Inferior parietal cortex (tissue), 1 donor: Measurements from ENCODE around the gene GSTO2.

Experiments used
- DNase-seq: peaks from one replicate; pipeline ENCODE4 v3.0.0-alpha.2; 2016; ENCODE audit errors: extremely low spot score

The GSTO2 gene

DNA sequence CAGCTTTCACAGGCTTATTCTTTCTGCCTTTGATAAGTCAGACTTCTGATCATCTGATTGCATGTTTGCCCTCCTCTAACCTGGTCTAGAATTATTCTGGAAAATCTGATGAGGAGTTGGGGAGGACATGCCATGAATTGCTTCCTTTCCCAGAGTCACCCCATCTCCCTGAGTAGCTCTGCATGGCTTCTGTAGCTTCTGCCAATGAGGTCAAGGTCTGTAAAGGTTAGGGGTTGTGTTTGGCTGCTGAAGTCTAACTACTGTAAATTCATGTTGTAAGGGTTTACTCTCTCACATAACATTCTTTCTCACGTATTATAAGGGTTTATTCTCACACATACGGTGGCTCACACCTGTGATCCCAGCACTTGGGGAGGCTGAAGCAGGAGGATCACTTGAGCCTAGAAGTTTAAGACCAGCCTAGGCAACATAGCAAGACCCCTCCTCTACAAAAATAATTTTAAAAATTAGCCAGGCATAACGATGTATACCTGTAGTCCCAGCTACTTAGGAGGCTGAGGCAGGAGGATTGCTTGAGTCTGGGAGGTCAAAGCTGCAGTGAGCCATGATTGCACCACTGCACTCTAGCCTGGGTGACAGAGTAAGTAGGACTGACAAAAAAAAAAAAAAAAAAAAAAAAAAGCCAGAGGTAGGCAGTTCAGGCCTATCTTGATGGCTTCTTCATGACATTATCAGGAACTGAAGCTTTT is 10.7 kb downstream of the GSTO2 start:
- no peak for DNase-seq

DNA sequence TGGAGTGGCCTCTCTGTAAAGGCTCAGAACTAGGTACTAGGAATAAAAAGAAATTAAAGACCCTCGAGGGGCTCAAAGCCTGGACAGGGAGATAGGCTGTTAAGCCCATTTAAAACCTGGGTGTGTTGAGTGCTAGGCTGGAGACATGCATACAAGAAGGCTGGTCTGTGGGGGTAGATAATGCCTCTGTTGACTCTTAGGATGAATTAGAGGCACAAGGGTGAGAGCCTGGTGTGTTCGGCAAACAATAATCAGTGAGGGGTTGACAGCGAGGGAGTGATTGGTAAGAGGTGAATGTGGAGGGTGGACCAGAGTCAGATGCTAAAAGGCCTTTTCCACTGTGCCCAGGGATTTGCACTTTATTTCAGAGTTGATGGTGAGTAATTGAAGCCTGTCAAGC is 12.7 kb downstream of the GSTO2 start:
- DNase-seq: no peak

DNA sequence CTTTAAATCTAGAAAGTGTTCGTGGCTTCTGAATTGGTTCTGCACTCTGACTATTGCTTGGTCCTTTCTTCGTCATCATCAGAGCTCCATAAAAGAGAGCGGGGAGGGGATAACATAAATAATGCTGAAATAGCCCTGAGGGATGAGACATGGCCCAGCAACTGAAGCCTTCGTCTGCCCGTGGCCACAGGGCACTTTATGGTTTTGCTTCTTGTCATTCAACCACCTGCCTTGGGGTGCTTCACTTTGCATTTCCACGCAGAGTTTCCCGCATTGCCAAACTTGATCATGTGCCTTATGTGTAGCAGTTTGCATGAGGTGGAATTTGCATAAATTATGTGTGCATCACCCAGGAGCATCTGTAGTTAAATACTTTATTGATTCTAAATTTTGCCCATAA is 15.9 kb downstream of the GSTO2 start:
- DNase-seq: no peak

DNA sequence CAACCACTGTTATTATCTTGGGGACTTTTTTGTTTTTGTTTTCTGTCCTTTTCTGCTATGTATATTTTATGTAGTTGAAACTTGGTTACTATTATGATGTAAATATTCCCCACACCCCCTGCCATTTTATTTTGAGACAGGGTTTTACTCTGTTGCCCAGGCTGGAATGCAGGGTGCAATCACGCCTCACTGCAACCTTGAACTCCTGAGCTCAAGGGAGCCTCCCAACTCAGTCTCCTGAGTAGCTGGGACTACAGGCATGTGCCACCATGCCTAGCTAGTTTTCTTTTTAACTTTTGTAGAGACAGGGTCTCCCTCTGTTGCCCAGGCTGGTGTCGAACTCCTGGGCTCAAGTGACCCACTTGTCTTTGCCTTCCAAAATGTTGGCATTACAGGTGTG is 18.0 kb downstream of the GSTO2 start:
- DNase-seq: no peak

DNA sequence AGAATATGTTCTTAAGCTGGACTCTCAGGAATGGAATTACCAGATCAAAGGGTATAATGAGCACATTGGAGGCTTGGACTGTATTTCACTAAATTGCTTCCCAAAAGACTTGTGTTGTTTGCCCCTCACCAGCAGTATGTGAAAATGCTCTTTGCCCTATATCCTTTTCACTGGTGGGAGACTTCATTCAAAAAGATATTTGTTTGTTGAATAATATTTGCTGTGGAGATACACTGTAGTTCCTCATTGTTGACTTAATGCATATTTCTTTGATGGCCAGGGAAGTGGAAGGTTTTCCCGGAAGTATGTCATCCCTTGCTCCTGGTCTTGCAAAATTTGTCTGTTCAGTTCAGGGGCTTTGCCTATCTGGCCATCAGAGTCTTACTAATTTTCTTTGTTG is 19.4 kb downstream of the GSTO2 start:
- DNase-seq: no peak

DNA sequence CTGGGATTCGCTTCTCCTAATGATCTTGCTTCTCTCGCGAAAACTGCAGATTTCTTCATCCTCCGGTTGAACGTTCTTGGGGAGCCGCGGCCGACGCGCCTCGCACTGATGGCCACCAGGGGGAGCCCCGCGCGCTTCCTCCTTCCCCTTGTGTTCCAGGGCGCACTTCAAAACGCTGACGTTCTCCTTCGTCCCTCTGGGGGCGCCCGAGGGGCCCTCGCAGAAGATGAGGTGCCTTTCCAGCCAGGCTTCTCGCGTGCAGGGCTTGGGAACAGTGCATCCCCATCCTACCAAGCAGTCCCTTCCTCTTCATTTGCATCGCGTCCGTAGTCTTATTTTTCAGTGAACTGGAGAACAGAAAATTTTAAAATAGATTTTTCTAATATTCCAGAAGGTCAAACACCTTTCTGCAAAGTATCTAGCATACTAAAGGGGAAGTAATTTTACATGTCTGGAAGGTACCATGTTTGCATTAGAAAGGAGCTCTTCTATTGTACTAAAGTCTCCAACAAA is 22.5 kb downstream of the GSTO2 start:
- DNase-seq: peak; percentile 91

DNA sequence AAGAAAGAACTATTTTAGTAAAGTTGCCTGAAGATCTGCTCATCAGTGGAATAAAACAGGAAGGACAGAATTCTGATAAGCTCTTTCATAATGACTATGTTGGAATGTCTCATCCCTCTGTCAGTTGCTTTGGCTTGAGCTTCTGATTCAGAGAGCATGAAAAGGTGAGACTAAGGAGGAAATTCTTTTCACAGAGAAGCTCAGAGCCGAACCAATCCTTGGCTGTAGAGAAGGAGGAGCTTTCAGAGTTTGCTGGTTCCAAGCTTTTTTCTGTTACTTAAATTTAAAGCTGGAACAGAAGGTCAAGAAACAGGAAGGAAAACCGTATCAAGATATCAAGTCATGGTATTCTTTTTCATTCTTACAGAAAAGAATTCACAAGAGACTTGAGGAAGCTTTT is 24.0 kb downstream of the GSTO2 start:
- no peak for DNase-seq

DNA sequence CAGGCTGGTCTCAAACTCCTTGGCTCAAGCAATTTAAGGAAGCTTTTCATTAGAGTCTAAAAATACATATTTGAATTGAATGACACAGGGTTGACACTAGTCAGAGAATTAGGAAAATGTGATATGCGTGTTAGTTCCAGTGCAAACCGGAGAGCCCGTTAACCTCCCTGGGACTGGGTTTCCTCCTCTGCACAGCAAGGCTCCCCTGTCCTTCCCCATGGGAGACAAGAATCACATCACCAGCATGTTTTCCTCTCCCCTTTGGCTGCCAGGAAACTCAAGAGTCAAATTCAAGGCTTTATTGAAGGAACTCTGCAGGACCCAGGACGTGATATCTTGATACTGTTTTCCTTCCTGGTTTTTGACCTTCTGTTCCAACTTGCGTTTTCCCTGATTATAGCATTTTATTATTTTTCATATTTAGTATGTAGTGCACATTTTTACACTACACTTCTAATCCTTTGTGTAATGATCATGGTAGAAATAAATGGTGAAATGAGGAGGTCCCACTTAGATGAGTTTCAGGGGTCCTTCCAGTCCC is 24.9 kb downstream of the GSTO2 start:
- no peak for DNase-seq

DNA sequence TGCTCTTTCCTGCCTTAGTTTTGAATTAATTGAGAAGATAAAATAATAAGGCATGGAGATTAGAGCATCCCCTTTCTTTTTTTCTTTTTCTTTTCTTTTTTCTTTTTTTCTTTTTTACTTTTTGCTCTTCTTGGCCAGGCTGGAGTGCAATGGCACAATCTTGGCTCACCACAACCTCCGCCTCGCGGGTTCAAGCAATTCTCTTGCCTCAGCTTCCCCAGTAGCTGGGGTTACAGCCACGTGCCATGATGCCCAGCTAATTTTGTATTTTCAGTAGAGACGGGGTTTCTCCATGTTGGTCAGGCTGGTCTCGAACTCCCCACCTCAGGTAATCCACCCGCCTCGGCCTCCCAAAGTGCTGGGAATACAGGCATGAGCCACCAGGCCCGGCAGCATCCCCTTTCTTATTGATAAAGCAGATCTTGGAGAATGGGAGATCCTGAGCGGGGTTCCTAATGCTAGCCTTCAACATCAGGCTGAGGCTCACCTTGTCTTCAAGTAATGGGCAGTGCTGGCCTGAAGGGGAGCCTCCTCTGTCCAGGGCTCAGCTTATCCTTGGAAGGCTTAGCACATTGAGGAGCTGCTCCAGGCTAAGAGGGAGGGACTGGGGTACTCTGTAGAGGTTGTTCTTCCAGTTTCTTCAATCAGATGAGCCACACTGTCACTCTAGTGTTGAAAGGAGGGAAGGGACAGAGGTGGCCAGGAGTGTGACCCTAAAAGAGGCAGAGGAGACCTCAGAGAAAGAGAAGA is 27.9 kb downstream of the GSTO2 start:
- DNase-seq: no peak

DNA sequence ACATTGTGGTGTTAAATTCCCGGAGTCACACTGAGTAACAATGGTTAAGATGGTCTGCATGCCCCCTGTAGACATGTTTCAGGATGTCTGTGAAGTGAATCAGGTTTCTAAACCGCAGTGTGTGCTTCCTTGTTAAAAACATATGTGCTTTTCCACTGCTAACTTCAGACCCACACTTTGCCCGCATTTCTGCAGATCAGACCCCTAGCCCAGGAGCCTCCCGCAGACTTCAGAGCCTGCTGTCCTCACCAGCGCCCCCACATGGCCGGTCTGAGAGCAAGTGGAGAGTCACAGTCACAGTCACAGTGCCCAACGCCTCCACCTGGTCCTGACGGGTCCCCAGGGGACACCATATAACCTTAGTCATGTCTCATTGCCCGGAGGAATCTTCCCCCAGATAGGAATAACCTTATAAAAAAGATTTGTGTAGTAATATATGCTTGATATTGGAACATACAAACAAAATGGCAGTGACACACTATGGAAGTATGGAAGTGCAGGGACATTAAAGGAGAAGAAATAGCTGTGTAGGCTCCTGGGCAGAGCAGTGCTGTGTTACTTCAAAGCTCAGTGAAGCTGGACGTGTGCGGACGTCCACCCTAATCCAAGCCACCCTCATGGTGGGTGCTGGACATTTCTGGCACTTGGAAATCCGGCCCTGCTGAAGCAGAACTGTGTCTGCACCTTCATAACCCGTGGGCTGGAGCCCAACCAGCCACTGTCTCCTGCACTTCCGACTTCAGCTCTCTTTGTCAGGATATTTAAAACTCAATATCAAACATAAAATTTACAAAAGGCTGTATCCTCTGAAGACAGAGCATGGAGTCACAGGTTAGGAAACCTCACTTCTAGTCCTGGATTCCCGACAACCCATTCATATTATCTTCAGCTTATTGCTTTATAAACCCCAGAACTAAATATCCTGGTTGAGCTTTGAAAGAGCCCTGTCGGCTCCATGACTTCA is 29.0 kb downstream of the GSTO2 start:
- DNase-seq: no peak

DNA sequence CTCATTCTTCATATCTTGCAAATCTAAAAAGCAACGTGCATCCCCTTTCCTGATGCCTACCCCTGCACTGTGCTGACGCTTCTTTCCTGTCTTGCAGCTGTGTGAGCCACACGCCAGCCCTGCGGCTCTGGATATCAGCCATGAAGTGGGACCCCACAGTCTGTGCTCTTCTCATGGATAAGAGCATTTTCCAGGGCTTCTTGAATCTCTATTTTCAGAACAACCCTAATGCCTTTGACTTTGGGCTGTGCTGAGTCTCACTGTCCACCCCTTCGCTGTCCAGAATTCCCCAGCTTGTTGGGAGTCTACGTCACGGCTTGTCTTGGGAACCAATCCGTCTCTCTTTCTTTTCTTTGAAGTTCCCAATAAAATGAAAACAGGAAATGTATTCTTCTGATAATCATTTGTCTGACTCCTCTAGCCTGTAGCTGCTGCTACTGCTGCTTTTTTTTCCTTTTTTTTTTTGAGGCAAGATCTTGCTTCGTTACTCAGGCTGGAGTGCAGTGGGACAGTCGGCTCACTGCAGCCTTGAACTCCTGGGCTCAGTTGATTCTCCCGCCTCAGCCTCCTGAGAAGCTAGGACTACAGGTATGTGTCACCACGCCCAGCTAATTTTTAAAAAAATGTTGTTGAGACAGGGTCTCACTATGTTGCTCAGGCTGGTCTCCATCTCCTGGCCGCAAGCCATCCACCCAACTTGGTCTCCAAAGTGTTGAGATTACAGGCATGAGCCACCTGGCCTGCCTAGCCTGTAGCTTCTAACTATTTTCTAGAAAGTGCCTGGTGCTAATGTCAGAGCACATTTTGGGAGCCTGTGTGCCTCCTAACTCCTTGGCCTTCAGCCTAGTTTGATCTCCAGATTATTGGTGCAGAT is 30.3 kb downstream of the GSTO2 start:
- no peak for DNase-seq

DNA sequence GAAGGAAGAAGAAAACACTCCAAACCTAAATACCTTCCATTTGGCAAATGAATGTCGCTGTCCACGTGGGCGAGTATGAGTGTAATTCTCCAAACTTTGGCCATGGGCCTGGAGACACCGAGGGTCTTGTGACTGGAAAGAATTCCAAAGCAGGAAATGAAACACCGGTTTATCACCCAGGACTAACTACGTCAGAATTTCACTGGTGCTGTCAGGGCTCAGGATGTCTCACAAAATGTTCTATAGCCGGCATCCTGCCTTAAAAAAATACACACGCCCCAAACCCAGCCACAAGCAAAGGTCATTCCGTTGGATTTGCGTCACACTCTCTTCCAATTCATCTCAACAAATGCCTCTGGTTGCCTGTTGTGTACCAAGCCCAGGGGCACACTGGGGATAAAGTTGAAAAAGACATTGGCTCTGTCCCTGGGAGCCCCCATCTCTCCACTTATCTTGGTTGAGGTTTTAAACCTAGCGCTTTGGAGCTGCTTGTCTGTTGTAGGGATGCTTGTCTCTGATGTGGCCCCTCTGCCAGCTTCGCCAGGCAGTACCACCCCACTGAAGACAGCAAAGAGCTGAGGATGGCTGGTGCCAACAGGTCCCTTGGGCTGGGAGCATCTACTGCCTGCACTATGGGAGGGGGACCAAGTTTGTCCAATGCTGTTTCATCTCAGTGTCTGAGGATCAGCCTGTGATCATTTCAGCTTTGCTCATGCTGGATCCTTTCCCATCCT is 31.2 kb downstream of the GSTO2 start:
- DNase-seq: no peak

DNA sequence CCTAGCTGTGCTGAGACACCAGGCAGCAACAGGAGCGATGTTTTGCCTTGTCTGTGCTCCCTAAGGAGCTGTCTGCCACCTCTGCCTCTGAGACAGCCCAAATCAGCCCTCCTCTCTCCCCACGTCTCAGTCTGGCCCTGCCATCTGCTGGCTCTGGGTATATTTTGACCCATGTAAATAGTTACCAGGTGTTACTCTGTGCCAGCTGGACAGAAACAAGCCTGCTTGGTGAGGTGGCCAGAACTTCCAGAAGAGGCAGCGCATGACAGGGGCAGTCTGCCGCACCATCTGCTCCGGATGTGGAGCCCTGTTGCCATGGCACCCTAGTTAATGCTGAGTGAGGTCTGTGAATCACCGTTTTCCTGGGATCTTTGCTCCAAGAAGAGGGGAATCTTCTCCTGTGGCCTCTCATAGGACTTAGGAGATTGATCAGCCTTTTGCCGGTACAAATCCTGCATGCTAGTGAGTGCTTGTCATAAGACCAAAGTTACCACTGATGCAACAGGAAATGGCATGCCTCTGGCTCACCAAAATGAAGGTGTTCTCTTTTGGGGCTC is 31.8 kb downstream of the GSTO2 start:
- peak; percentile 63 for DNase-seq

DNA sequence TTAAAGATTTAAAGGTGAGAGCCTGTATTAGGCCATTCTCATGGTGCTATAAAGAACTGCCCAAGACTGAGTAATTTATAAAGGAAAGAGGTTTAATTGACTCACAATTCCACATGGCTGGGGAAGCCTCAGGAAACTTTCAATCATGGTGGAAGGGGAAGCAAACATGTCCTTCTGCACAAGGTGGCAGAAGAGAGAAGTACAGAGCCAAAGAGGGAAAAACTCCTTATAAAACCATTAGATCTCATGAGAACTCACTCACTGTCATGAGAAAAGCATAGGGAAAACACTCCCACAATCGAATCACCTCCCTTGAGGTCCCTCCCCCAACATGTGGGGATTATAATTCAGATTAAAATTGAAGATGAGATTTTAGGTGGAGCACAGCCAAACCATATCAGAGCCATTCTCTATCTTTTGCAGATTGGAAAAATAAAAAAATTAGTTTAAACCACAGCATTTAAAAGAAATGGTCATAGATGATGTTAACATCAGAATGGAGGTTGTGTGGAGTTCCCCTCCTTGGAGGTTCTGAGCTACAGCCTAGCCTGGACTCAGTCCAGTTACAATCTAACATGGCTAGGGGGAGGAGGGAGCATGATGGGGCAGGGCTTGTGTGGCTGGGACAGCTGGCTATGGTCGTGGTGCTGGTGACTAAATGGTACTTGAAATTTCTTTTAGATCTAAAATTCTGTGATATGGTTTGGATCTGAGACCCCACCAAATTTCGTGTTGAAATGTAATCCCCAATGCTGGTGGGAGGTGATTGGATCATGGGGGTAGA is 33.1 kb downstream of the GSTO2 start:
- no peak for DNase-seq

DNA sequence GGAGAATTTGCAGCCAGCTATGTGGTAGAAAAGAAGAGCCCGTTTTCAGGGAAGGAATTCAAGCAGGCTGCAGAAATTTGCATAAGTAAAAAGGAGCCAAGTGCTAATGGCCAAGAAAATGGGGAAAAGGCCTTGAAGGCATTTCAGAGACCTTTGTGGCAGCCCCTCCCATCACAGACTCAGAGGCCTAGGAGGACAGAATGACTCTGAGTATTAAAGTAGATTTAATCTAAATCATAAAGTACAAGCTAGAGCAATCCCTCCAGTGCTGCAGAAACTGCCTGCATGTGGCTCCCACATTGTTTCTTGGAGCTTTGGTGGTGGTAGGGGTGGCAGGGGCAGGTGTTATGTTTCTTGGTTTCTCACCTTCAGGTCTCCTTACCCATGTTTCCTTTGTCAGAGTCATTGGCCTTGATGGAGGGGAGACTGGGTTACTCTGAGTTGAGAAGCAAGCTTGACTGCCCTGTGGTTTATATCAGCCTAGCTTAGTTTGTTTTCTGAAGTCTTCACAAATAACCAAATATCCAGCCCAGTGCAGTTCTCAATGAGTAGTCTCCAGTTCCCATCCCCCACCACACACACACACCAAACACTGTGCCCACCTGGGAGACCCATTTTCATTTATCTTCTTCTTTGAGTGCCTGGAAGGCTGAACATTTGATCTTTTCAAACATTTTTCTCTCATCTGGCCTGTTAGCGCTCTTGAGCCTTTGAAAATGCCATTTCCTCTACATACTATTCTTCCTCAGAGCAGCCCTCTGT is 34.8 kb downstream of the GSTO2 start:
- DNase-seq: no peak

DNA sequence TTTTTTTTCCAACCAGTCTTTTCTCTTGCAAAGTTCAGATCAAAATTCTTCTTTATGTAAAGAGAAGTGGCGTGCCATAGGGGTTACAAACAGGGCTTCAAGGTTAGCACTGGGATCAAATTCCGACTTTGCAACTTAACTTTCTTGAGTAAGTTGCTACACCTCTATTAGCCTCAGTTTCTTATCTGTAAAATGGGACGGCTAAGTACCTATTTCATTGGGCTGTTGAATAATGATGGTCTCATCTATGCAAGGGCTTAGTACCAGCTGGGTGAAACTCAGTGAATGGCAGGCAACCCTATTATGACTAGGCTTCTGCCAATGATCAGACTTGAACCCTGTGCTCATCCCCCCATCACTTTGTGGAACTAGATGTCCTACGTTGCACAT is 35.4 kb downstream of the GSTO2 start:
- DNase-seq: no peak

DNA sequence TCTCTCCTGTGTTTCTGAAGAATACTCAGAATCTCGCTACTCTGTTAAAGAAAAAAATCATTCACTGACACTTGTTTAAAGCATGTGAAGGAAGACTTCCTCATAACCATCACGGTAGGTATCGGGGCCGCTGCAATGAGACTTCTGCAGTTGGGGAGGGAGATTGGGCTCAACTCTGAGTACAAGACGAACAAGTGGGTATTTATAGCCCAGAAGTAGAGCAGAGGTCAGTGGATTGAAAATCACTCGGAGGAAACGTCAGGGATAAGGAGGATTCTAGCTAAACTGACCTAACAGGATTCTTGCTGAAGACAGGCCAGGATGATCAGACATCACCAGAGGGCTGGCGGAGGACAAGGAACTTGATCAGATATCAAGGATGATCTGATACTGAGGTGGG is 35.9 kb downstream of the GSTO2 start:
- DNase-seq: no peak

DNA sequence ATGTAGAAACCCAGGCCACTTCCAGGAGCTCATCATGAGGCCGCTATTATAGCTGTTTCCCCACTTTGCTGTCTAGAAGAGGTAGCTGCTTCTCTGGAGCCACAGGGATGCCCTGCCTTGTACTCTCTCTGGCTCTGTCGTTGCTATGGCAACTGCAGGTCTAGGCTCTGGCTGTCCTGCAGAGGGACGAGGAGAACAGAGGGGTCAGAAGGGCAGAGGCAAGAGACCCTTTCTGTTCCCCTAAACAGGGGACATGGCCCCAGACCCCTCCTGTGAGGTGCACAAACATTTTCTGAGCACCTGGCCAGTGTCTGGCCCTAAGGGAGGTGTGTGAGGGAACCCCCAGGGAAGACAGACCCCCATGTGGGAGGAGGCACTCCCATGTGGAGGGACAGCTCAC is 37.9 kb downstream of the GSTO2 start:
- DNase-seq: no peak
